SK-N-SH treated with all-trans-retinoic acid at 6 μM for 48 hours (cell line): Measurements from ENCODE around the gene CMIP.

ENCODE experiments used
- ATAC-seq: fragments of 200-7000 bp; cut with Tn5 transposase; 3 replicates; pipeline ENCODE4 v1.9.1; 2020; ENCODE audit warnings: mild to moderate bottlenecking, moderate library complexity
- ARNTL ChIP-seq: fragments of 450-650 bp; formaldehyde crosslinking; IDR thresholded peaks from 2 replicates; pipeline ENCODE4 v1.5.0; 2020; ENCODE audit warnings: low read depth, mild to moderate bottlenecking, moderate library complexity, borderline replicate concordance
- CSDC2 ChIP-seq: fragments of 250-450 bp; sonication (Bioruptor Pico); IDR thresholded peaks from 2 replicates; pipeline ENCODE4 v1.5.0; 2020; ENCODE audit warnings: mild to moderate bottlenecking, moderate library complexity
- CSRNP3 ChIP-seq: fragments of 250-450 bp; sonication (Bioruptor Pico); IDR thresholded peaks from 2 replicates; pipeline ENCODE4 v1.5.1; 2021; ENCODE audit warnings: mild to moderate bottlenecking, moderate library complexity
- ESRRG ChIP-seq: fragments of 250-450 bp; sonication (Bioruptor Pico); IDR thresholded peaks from 2 replicates; pipeline ENCODE4 v1.6.1; 2021; ENCODE audit warnings: mild to moderate bottlenecking
- GLIS3 ChIP-seq: fragments of 250-450 bp; sonication (Bioruptor Pico); IDR thresholded peaks from 2 replicates; pipeline ENCODE4 v1.5.0; 2020; ENCODE audit warnings: mild to moderate bottlenecking, moderate library complexity
- ISL1 ChIP-seq: fragments of 250-450 bp; sonication (Bioruptor Pico); IDR thresholded peaks from 2 replicates; pipeline ENCODE4 v2.1.2; 2022; ENCODE audit warnings: mild to moderate bottlenecking, moderate library complexity
- OSR1 ChIP-seq: fragments of 250-450 bp; sonication (Bioruptor Pico); IDR thresholded peaks from 2 replicates; pipeline ENCODE4 v1.8.0; 2022; ENCODE audit warnings: moderate library complexity, mild to moderate bottlenecking, inconsistent platforms
- POU6F1 ChIP-seq: fragments of 250-450 bp; sonication (Bioruptor Pico); IDR thresholded peaks from 2 replicates; pipeline ENCODE4 v1.8.0; 2021; ENCODE audit warnings: low read depth, mild to moderate bottlenecking, moderate library complexity, borderline replicate concordance
- PPARA ChIP-seq: fragments of 250-450 bp; sonication (Bioruptor Pico); IDR thresholded peaks from 2 replicates; pipeline ENCODE4 v1.5.0; 2020; ENCODE audit warnings: mild to moderate bottlenecking, borderline replicate concordance
- RARB ChIP-seq: fragments of 250-450 bp; sonication (Bioruptor Pico); IDR thresholded peaks from 2 replicates; pipeline ENCODE4 v1.8.0; 2021; ENCODE audit warnings: mild to moderate bottlenecking, moderate library complexity
- TCF4 ChIP-seq: fragments of 250-450 bp; sonication (Bioruptor Pico); IDR thresholded peaks from 2 replicates; pipeline ENCODE4 v1.8.0; 2021; ENCODE audit warnings: mild to moderate bottlenecking, moderate library complexity, borderline replicate concordance
- TOX ChIP-seq: fragments of 250-450 bp; sonication (Bioruptor Pico); IDR thresholded peaks from 2 replicates; pipeline ENCODE4 v1.8.0; 2021; ENCODE audit warnings: mild to moderate bottlenecking, moderate library complexity, borderline replicate concordance
- ZC3H10 ChIP-seq: fragments of 250-450 bp; sonication (Bioruptor Pico); IDR thresholded peaks from 2 replicates; pipeline ENCODE4 v1.5.1; 2021; ENCODE audit warnings: mild to moderate bottlenecking, moderate library complexity
- ZFP3 ChIP-seq: fragments of 250-450 bp; sonication (Bioruptor Pico); IDR thresholded peaks from 2 replicates; pipeline ENCODE4 v1.5.0; 2020; ENCODE audit warnings: mild to moderate bottlenecking, moderate library complexity
- ZFP30 ChIP-seq: fragments of 450-650 bp; formaldehyde crosslinking; IDR thresholded peaks from 2 replicates; pipeline ENCODE4 v1.5.0; 2022; ENCODE audit warnings: mild to moderate bottlenecking, moderate library complexity
- ZNF565 ChIP-seq: fragments of 450-650 bp; formaldehyde crosslinking; conservative IDR thresholded peaks from 2 replicates; pipeline ENCODE4 v1.5.0; 2020; ENCODE audit warnings: low read depth, mild to moderate bottlenecking, moderate library complexity
- ZNF70 ChIP-seq: fragments of 450-650 bp; formaldehyde crosslinking; IDR thresholded peaks from 2 replicates; pipeline ENCODE4 v1.5.0; 2020; ENCODE audit warnings: mild to moderate bottlenecking, moderate library complexity
- ZNF8 ChIP-seq: fragments of 450-650 bp; formaldehyde crosslinking; IDR thresholded peaks from 2 replicates; pipeline ENCODE4 v1.5.0; 2020; ENCODE audit warnings: mild to moderate bottlenecking, moderate library complexity
- TF ChIP-seq, protein P1 (sequence below): fragments of 250-450 bp; sonication (Bioruptor Pico); IDR thresholded peaks from 2 replicates; pipeline ENCODE4 v1.8.0; 2020; ENCODE audit warnings: mild to moderate bottlenecking, moderate library complexity, borderline replicate concordance
- TF ChIP-seq, protein P2 (sequence below): fragments of 250-450 bp; sonication (Bioruptor Pico); IDR thresholded peaks from 2 replicates; pipeline ENCODE4 v1.5.0; 2020; ENCODE audit warnings: mild to moderate bottlenecking, moderate library complexity

Gene CMIP

GRCh38 chr16:81607006-81607405 lies 162.4 kb downstream of the CMIP start:
- ATAC-seq = no peak
- TF ChIP-seq GLIS3 (CRISPR knock-in tag) (no peak), OSR1 (no peak), ARNTL (CRISPR knock-in tag) (no peak), CSDC2 (CRISPR knock-in tag) (no peak)
- TF ChIP-seq, protein P1, sequence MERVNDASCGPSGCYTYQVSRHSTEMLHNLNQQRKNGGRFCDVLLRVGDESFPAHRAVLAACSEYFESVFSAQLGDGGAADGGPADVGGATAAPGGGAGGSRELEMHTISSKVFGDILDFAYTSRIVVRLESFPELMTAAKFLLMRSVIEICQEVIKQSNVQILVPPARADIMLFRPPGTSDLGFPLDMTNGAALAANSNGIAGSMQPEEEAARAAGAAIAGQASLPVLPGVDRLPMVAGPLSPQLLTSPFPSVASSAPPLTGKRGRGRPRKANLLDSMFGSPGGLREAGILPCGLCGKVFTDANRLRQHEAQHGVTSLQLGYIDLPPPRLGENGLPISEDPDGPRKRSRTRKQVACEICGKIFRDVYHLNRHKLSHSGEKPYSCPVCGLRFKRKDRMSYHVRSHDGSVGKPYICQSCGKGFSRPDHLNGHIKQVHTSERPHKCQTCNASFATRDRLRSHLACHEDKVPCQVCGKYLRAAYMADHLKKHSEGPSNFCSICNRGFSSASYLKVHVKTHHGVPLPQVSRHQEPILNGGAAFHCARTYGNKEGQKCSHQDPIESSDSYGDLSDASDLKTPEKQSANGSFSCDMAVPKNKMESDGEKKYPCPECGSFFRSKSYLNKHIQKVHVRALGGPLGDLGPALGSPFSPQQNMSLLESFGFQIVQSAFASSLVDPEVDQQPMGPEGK (CRISPR knock-in tag) = no peak
- TF ChIP-seq, protein P2, sequence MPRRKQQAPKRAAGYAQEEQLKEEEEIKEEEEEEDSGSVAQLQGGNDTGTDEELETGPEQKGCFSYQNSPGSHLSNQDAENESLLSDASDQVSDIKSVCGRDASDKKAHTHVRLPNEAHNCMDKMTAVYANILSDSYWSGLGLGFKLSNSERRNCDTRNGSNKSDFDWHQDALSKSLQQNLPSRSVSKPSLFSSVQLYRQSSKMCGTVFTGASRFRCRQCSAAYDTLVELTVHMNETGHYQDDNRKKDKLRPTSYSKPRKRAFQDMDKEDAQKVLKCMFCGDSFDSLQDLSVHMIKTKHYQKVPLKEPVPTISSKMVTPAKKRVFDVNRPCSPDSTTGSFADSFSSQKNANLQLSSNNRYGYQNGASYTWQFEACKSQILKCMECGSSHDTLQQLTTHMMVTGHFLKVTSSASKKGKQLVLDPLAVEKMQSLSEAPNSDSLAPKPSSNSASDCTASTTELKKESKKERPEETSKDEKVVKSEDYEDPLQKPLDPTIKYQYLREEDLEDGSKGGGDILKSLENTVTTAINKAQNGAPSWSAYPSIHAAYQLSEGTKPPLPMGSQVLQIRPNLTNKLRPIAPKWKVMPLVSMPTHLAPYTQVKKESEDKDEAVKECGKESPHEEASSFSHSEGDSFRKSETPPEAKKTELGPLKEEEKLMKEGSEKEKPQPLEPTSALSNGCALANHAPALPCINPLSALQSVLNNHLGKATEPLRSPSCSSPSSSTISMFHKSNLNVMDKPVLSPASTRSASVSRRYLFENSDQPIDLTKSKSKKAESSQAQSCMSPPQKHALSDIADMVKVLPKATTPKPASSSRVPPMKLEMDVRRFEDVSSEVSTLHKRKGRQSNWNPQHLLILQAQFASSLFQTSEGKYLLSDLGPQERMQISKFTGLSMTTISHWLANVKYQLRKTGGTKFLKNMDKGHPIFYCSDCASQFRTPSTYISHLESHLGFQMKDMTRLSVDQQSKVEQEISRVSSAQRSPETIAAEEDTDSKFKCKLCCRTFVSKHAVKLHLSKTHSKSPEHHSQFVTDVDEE (CRISPR knock-in tag) = no peak

GRCh38 chr16:81607805-81608522 lies 163.4 kb downstream of the CMIP start:
- no peak for ATAC-seq
- no peak for TF ChIP-seq ZNF8
- no peak for TF ChIP-seq ZNF565 (CRISPR knock-in tag)
- no peak for TF ChIP-seq ISL1 (CRISPR knock-in tag)
- TF ChIP-seq ZC3H10 (CRISPR knock-in tag) = no peak
- TF ChIP-seq ZNF70 (CRISPR knock-in tag) = no peak
- TF ChIP-seq OSR1 = no peak
- TF ChIP-seq, protein P1 (CRISPR knock-in tag) = no peak
- TF ChIP-seq GLIS3 (CRISPR knock-in tag) = no peak
- TF ChIP-seq ZFP30 (CRISPR knock-in tag) = no peak
- no peak for TF ChIP-seq ZFP3 (CRISPR knock-in tag)
- TF ChIP-seq CSDC2 (CRISPR knock-in tag) = no peak
- TF ChIP-seq TOX (CRISPR knock-in tag) = no peak
- TF ChIP-seq, protein P2 (CRISPR knock-in tag) = no peak
- TF ChIP-seq ESRRG (CRISPR knock-in tag) = no peak
- TF ChIP-seq PPARA = no peak
- TF ChIP-seq TCF4 (CRISPR knock-in tag) = no peak
- TF ChIP-seq RARB (CRISPR knock-in tag) = no peak
- no peak for TF ChIP-seq POU6F1 (CRISPR knock-in tag)
- TF ChIP-seq CSRNP3 = no peak
